Measurements from ENCODE around the gene CLIC5.

Gene CLIC5

DNA sequence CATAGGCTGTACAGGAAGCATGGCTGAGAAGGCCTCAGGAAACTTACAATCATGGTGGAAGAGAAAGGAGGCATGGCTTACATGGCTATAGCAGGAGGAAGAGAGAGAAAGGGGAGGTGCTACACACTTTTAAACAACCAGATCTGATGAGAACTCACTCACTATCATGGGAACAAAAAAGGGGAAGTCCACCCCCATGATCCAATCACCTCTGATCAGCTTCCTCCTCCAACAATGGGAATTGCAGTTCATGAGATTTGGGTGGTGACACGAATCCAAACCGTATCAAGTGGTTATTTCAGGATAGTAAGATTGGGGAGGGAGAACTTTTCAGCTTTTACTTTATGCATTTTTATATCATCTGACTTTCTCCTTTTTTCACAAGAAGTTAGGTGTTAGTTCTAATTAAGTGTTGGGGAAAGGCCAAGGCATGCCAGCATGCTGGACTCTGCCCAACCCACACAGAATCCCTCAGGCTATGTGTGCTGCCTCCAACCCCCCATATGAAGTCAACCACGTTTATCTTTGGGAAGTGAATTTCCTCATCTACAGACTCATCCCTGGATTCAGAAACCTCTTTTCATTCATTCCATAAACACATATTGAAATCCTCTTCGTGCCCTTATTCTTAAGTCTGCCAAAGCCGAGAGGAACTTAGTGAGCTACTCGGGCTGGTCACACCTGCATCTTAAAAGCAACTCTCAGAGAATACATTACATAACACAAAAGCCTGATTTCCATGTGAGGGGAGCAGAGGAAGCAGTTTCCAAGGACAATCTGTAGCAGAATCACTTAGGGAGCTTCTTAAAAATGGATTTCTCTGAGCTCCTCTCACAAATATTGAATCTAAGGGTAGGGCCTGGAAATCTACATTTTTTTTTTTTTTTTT is 16.7 kb upstream of the CLIC5 start:
- DNase-seq: no peak

DNA sequence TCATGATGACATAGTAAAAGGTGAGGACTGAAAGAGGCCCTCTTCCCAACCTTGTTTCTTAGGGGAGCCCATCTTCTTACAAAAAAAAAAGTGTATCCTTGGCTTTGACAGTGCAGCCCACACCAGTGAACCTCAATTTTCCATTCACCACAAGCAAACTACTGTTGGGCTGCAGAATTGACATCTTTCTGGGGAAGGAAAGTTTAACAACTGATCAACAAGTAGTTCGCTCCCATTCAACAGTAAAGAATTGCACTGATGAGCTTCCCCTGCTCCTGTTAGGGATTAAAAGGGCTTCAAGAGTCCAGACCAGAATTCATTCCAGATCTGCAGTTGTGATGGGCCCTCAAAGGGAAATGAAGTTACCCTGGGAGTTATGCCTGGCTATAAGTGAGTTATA is 13.9 kb upstream of the CLIC5 start:
- DNase-seq: no peak

DNA sequence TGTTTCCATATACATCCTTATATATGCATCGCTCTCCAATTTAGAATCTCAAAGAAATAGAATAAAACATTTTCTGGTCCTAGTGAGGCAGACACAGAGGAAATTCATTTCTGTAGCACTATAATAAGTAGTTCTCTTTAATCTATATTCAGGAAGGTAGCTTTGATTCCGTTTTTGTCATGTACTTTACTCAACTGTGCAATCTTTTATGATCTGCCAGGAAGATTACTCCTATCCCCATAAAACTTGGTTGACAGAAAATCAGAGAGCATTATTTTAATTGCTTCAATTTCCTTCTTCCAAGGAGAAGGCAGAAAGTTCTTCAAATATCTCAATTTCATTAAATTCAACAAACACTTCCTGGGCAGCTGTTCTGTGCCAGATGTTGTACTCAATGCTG is 10.6 kb upstream of the CLIC5 start:
- no peak for DNase-seq

DNA sequence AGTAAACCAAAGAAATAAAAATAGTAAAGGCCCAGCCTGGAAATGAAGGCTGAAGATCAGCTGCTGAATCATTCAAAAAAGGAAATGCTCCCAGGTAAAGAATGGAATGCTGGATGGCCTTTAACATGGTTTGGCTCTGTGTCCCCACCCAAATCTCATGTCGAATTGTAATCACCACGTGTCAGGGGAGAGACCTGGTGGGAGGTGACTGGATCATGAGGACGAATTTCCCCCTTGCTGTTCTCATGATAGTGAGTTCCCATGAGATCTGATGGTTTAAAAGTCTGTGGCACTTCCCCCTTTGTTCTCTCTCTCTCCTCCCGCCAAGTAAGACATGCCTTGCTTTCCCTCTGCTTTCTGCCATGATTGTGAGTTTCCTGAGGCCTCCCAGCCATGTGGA is 9.9 kb upstream of the CLIC5 start:
- no peak for DNase-seq

DNA sequence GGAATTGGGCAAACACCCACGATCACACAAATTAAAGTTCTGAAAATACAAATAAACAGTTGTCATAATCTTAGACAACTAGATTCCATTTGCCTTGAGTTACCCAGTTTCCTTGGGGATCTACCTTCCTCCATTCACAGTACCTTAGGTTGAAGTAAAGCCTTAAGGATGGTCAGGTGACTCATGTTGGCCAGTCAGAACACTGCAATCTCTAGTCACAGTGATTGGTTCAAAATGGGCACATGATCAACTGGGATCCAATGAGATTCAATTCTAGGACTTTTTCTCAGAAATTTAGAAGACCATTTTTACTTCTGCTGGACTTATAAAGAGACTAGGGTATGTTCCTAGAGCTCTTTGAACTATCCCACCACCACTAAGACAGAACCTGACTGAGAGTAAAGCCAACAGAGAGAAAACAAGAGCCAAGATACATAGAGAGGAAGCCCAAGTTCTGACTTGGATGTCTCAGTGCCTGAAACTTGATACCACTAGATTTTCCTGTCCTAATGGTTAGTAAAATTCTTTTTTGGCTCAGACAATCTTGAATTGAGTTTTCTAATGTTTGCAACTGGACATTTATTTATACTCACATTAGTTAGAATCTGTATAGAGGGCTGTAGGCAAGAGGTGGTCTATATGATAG is 8.6 kb upstream of the CLIC5 start:
- DNase-seq: no peak

DNA sequence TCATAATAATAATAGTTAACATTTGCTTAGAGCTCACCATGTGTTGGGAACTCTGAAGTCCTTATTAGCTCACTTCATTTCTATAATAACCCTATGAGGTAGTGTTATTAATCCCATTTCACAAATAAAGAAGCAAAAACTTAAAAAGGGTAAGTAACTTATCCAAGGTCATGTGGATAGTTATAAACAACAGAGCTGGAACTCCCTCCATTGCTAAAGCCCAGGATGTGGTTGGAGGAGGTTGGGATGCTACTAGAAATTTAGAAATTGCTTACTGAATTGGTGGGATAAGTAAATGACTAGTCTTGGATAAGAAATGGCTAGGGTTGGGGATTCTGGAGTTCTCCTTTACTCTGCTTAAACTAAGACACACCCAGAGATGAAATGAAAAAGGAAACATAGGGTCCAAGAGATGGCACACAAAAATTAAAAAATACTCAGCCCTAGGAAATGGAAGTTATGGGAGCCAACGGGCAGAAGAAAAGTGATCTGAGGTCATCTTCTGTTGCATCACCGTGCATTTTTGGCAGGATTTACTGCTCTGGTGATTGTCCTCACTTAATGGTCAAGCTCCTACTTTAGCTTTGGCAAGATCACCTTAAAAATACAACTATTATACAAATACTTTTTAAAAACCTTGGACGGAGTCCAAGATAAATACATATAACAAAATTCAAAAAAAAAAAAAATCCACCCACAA is 7.7 kb upstream of the CLIC5 start:
- no peak for DNase-seq

DNA sequence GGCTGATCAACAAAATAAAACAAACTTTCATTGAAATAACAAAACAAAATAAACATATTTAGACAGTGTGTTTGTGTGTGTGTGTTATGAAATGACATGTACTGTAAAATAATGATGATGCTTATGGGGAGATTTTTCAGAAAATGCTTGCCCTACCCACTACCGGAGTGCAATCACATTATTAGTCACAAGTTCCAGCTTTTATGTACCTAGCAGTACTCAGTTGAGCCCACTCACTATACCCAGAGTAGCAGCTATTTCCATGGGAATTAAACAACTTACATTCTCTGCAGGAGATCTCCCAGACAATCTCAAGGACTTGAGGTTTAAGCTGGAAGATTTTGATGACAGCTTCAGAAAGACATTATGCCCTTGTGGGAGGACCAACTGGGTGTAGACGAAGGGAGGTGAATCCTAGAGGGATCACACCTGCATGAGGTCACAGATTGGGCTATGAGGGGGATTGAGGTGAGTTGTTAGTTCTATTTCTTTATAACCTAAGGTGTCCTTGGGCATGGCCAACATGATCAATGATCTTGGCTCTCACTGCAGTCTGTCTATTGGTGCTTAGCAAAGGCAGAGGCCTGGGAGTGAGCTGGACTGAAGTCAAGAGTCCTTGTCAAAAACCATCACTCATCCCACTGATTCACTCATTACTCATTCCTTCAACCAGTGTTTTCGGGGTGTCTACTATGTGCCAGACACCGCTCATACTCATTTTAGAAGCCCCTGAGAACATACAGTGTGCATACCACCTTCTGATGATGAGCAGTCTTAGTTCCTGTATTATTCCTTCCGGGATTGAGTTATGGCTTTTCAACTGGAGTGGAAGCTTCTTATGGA is 6.7 kb upstream of the CLIC5 start:
- DNase-seq: no peak

DNA sequence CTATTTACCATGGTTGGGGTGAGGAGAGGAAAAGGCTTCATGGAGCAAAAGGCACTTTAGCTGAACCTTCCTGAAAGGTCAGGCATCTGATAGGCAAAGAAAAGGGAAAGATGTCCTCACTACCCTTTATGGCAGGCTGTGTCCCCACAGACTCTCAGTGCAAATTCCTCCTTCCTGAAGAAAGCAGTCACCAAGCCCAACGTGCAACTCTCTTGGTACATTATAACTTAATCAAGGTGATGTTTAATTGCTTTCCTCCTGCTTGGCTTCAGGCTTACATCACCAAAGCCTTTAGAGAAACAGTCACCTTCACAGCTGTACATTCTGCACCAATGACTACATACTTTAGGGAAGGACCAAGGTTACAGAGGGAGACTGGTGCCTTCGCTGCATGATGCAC is 2.1 kb upstream of the CLIC5 start:
- no peak for DNase-seq

DNA sequence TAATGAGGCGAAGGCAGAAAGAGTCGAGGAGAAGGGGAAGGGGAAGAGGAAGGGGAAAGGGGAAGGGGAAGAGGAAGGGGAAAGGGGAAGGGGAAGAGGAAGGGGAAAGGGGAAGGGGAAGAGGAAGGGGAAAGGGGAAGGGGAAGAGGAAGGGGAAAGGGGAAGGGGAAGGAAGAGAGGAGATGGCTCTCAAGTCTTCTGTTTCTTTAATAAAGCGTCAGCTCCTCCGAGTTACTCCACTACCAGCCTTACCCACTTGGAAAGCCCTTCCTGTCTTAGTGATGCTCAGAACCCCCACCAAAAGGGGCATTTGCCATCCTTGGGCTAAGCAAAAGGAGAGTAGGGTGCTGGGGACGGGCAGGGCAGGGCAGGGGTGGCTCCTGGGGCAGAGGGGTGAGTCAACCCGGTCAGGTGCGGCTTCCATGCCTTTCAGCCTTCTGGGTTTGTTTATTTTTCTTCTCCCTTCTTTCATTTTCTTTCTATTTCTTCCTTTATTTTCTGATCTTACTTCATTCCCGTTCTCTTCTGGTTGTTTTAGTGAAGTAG is 476 bp upstream of the CLIC5 start:
- DNase-seq: no peak

DNA sequence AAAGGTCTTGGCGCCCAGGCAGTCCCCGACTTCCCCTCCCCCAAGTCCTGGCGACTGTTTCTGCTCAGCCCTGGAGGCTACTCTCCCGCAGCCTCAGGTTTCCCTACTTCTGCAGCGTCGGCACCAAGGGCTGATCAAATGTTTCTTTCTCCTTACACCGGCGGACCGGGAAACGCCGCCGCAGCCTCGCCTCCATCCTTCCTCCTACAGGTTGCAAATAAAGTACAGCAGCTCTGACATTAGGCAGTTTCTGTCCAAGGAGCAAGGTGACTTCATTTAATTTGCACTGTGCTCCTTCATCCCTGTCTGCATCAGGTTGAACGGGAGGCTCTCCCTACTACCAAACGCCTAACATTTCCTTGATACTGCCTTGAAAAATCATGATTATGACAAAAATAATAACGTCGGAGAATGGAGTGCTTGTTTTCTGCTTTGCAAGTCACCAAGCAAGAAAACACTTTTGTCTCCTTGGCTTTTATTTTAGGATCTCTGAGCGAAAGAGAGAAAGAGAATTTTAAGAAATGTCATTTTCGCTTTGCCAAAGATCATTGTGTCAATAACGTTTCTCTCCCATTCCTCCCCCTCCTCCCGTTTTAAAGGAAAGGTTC is 1.0 kb downstream of the CLIC5 start:
- no peak for DNase-seq

DNA sequence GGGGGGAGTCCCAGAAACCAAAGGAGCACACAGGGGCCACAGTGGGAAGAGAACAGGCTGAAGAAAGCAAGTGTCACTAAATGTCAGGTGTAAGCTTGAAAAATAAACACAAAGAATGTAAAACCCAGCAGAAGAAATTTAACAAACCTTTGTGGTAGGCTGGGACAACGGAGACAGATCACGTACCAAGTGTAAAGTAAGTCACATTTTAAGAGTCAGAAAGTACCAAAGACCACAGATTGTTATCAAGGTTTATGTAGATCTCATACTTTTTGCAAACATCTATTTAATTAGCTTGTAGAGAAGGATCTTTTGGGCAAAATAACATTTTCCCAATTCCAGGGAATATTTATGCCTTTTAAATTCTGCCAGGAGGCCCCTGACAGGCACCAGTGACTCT is 1.6 kb downstream of the CLIC5 start:
- DNase-seq: no peak

DNA sequence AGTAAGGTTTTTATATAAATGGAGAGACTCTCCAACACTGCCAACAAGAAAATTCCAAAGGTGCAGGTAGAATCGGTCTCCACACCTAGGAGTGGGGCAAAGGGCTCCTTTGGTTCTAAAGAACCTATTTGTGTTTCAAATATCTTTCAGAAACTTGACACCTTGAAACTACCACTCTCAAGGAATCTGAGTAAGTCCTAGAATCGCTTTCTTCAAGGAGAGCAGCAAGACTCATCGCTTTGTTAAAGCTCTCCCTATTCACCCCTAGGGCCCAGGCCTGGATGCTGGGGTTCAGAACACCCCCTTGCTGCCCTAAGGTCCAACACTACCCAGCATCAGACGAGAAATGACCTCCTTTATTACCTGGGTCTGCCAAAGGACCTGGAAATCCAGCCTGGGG is 2.0 kb downstream of the CLIC5 start:
- no peak for DNase-seq

DNA sequence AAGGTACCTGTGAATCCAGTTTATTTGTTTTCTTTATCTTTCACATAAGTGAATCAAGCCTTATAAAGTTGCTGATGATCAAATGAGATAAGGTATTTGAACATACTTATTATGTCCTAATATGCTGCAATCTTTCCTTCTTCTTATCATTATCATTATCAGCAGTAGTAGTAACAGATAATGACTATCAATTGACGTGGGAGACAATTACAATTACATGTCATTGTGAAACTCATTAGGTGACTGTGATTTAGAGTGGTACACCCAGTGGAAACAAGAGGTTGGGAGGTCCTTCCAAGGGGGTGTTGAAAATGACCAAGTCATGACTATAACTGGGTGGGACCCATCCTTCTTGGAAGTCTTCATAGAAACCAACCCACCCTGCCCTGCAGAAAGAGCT is 2.8 kb downstream of the CLIC5 start:
- no peak for DNase-seq

DNA sequence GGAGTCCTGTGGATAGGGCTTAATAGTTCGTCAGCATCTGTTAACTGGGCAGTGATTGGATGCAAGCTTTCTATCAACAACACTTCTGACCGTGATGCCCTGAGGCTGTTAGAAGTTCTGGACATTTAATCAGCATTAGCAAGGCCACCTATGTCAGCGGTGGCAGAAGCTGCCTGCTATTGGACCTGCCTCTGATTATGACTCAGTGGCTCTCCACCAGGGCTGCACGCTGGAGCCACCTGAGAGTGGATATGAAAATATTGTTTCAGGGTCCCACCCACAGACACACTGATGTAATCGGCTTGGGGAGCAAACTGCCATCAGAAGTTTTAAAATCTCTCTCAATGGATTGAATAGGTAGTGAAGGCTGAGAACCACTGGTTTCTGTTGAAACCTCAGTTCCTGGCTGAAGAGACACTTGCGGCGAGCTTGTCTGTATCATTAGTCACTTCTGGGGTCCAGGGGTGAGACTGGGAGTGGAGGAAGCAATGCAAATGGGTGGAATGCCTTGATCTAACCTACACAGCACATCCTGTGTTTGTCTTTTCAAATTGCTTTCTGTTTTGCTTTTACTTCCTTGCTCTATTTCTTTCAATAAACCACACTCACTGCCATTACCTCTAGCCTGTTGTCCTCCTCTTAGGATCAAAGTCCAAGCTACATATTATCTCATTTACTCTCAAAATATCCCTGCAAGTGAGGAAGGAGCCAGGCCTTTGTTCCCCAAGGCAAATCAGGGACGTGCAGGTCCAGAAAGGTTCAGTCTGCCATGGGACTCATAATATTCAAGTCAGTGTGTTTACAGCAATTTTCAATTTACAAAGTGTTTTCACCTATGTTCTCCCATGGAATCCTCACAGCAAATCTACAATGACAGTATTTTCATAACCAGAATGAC is 4.2 kb downstream of the CLIC5 start:
- DNase-seq: no peak

DNA sequence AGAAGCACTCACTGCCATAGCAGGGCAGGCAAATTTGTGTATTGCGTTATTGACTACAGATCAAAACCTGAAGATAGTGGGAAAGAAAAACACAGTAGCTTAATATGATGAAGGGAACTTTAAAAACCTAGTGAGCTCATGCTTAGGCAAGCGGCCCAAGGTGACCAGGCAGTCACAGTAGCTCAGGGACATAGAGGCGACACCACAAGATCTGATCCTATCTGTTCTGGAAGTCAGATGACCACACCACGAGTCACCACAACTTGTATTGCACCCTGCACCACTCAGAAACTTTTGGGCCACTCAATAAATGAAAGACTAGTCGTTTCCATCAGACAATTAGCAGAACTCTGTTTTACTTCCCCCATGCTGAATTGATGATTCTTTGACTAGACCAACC is 4.9 kb downstream of the CLIC5 start:
- DNase-seq: no peak

DNA sequence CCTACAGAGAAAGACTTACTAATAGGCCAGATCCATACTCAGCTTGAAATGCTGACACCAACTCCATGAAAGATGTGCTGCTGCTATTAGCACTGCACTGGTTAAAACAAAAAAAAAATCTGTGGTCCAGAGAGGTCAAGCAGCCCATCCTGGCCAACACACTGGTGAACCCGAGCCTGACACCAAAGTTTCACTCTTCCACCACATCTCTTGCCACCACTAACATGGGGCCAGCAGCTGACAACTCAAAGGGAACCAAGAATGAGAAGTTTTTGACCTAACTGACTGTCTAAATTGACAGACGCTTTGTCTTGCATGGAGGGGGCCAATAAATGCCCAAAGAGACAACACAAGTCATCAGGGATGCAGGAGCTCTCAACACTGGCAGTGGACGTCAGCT is 5.4 kb downstream of the CLIC5 start:
- no peak for DNase-seq

DNA sequence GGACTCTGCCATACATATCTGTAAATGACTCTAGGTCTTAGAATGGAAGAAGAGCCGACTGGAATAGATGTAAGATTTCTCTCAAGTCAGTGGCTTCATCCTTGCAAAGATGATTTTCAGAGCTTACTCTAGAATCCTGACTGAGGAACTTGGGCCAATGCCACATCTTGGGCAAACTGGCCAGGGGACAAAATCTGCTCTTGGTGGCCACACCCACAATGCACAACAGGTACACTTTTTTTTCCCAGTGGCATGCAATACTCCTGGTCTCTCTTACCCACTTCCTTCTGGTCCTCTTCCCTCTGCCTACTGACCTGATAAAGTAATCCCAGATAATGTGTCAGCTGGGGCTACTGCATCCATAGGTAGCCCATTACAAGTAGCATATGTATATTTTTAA is 13.4 kb downstream of the CLIC5 start:
- no peak for DNase-seq

DNA sequence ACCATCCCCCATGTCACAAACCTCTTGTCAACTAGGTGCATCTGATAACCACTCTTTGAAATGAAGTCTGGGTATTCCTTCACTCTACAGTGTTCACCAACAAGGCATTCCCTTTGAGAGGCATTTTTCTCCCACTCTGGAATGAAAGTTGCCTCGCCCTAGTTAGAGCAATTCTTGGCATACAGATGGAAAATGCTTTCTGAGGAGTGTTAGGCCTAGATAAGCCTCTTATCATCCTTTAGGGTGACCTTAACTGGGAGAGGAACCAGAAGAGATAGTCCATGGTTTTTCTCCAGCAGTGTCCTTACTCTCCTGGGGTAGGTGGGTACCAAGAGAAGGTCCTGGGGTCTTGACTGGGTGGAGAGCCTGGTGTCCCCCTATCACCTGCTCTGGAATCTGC is 14.8 kb downstream of the CLIC5 start:
- no peak for DNase-seq

DNA sequence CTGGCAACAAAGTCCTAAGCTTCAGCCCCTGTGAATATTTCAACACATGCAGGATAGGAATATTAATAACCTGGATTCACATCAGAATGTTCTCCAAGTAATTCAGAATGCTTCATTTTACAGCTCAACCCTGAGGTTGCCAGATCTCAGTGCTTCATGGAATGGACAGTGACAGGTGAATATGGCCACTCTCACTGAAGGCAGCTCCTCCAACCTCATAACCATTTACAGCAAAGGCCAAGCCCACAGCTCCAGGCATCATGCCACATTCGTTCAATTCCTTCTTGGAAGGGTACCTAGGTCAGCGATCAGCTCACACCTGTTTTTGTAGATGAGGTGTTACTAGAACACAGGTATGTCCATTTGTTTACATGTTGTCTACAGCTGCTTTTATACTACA is 17.1 kb downstream of the CLIC5 start:
- DNase-seq: no peak

DNA sequence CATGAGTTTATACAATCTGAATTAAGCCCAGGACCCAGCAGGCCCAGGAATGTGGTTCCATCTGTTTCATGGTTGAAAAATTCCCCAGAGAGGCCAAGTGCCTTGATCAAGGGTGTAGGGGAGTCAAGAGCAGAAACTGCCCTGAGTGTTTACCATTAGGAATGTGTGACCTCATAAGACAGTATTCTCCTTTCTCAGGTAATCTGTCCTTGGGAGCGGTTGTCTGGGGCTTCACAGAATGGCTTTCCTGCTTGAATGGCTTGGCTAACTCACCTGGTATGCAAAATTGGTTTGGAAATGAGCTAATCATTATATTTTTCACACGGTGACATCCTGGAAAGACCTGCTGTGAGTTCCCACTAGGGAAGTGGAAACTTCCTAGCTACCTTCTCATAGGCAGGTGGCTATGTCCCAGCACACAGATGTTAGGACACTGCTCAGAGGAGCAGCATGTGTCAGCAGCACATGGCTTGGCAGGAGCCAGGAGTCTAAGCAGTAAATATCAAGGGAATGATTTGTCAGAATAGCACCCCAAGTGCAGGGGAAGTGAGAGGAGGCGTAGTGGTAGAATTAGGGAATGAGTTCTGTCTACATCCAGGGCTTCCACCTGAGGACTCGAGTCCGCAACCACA is 17.7 kb downstream of the CLIC5 start:
- no peak for DNase-seq

DNA sequence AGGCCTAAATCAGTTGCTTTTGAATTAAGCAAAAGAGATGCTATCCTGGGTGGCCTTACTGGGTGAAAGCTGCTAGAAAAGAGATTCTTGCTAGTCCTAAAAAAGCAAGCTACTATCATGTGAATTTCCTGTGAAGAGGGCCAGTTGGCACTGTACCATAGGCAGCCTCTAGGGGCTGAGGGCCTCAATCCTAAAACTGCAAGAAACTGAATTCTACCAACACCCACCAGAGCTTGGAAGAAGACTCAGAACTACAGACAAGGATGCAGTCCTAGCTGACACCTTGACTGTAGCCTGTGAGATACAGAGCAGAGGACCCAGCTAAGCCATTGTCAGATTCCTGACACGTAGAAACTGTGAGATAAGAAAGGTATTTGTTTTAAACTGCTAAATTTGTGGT is 24.5 kb downstream of the CLIC5 start:
- no peak for DNase-seq
